ENCODE data around the gene ARHGAP26. TPM values are rescaled to one million over a fixed set of nuclear protein-coding genes. Genes with fewer than 3 reads are reported as not detected.
A peak's percentile ranks its signal among the peaks of the same experiment; 100 is the strongest.
"Not testable (repeated sequence)": the region's sequence is repeated elsewhere in the genome, so short reads cannot be mapped to it uniquely, and the experiment has no call there.

Gene ARHGAP26
- total RNA-seq, 4 donors from 2014 or later = 22.3 to 40.7 (median 28.2) TPM

- Histone ChIP-seq H3K36me3 (peaks cover 0 to 3% (median 0%) of the 10 kb centered on the region in 4 donors), H3K4me3 (peak overlapping the region; percentile 30 to 51 (median 45)), H3K27me3 (no peaks in the 10 kb centered on the region), H3K9me3 (no peaks in the 10 kb centered on the region), H3K27ac (replicated peaks in 1 of 4) (peak overlapping the region in 2 of 4 donors; percentile 22 to 54), H3K4me1 (peaks cover 0 to 14% (median 3%) of the 10 kb centered on the region in 4 donors)
- DNase-seq (ENCODE audit: extremely low spot score) = peak; percentile 0
- 69% methylated on average over 5 of the region's 5 CpGs for WGBS
- intact Hi-C loops (cut with DNase I) = no loop called here
- TF ChIP-seq EP300 (IDR thresholded peaks at IDR 0.05) (no peak), CTCF (IDR thresholded peaks at IDR 0.05) (no peak), POLR2AphosphoS5 (IDR thresholded peaks at IDR 0.05) (no peak), POLR2A (IDR thresholded peaks at IDR 0.05; ENCODE audit: low read depth) (no peak)
Measured at GRCh38 chr5:143093452-143094086, 323.4 kb downstream of the ARHGAP26 start.

- WGBS = 28% methylated on average over 16 of the region's 16 CpGs
- H3K36me3 ChIP-seq = peaks cover 0 to 3% (median 0%) of the 10 kb centered on the region in 4 donors
- no peaks in the 10 kb centered on the region for H3K9me3 ChIP-seq
- peak overlapping the region; percentile 30 to 51 (median 45) for H3K4me3 ChIP-seq
- peak; percentile 91 for DNase-seq (ENCODE audit: extremely low spot score)
- H3K27ac ChIP-seq (replicated peaks in 1 of 4) = peak overlapping the region in 2 of 4 donors; percentile 22 to 54
- TF ChIP-seq EP300 (IDR thresholded peaks at IDR 0.05) (no peak), CTCF (IDR thresholded peaks at IDR 0.05) (peak in 2 of 3 experiments; percentile 20 to 29), POLR2AphosphoS5 (IDR thresholded peaks at IDR 0.05) (no peak)
- peaks cover 0 to 14% (median 3%) of the 10 kb centered on the region in 4 donors for H3K4me1 ChIP-seq
- H3K27me3 ChIP-seq = no peaks in the 10 kb centered on the region
- intact Hi-C loops (cut with DNase I) = no loop called here
Measured at GRCh38 chr5:143094087-143094521, 323.9 kb downstream of the ARHGAP26 start.

- H3K4me3 ChIP-seq = peak overlapping the region in 2 of 4 donors; percentile 30 to 51
- H3K36me3 ChIP-seq; intact Hi-C loops (cut with DNase I): not testable (repeated sequence)
Measured at GRCh38 chr5:143094608-143095007, 324.4 kb downstream of the ARHGAP26 start.

GRCh38 chr5:143101121-143101520 lies 330.9 kb downstream of the ARHGAP26 start:
- Histone ChIP-seq H3K27ac (replicated peaks in 1 of 4) (no peak overlapping the region), H3K9me3 (no peaks in the 10 kb centered on the region), H3K36me3 (peaks cover 0 to 7% (median 0%) of the 10 kb centered on the region in 4 donors), H3K27me3 (no peaks in the 10 kb centered on the region), H3K4me1 (peaks cover 2 to 10% (median 6%) of the 10 kb centered on the region in 4 donors), H3K4me3 (no peak overlapping the region)
- intact Hi-C loops (cut with DNase I) = no loop called here
- WGBS = 80% methylated on average over 2 of the region's 2 CpGs
- TF ChIP-seq EP300 (IDR thresholded peaks at IDR 0.05) = no peak
- DNase-seq (ENCODE audit: extremely low spot score) = peak; percentile 5

More at GRCh38 chr5:143094608-143095007, 324.4 kb downstream of the ARHGAP26 start:
- WGBS = 62% methylated on average over 3 of the region's 3 CpGs
- not testable (repeated sequence) for H3K27me3 ChIP-seq; H3K27ac ChIP-seq (replicated peaks in 1 of 4); H3K9me3 ChIP-seq
- peak; percentile 4 for DNase-seq (ENCODE audit: extremely low spot score)
- peaks cover 0 to 14% (median 3%) of the 10 kb centered on the region in 4 donors for H3K4me1 ChIP-seq

GRCh38 chr5:143101725-143102386 lies 331.7 kb downstream of the ARHGAP26 start:
- WGBS = 78% methylated on average over 4 of the region's 7 CpGs

GRCh38 chr5:143102411-143102810 lies 332.2 kb downstream of the ARHGAP26 start:
- peaks cover 0 to 7% (median 0%) of the 10 kb centered on the region in 4 donors for H3K36me3 ChIP-seq
- TF ChIP-seq CTCF (IDR thresholded peaks at IDR 0.05) (no peak), EP300 (IDR thresholded peaks at IDR 0.05) (no peak)
- DNase-seq (ENCODE audit: extremely low spot score) = no peak
- no peak overlapping the region for H3K4me3 ChIP-seq
- peaks cover 7 to 14% (median 10%) of the 10 kb centered on the region in 4 donors for H3K4me1 ChIP-seq
- peak overlapping the region in 1 of 4 donors; percentile 46 for H3K27ac ChIP-seq (replicated peaks in 1 of 4)
- H3K27me3 ChIP-seq = no peaks in the 10 kb centered on the region
- WGBS = 78% methylated on average over 6 of the region's 6 CpGs
- H3K9me3 ChIP-seq = no peaks in the 10 kb centered on the region
- intact Hi-C loops (cut with DNase I) = no loop called here

More at GRCh38 chr5:143101725-143102386, 331.7 kb downstream of the ARHGAP26 start:
- Histone ChIP-seq H3K4me1 (peaks cover 2 to 11% (median 7%) of the 10 kb centered on the region in 4 donors), H3K4me3 (no peak overlapping the region), H3K27me3 (no peaks in the 10 kb centered on the region), H3K27ac (replicated peaks in 1 of 4) (peak overlapping the region in 1 of 4 donors; percentile 46), H3K9me3 (no peaks in the 10 kb centered on the region), H3K36me3 (peaks cover 0 to 7% (median 0%) of the 10 kb centered on the region in 4 donors)
- no peak for DNase-seq (ENCODE audit: extremely low spot score)
- TF ChIP-seq EP300 (IDR thresholded peaks at IDR 0.05) = no peak
- intact Hi-C loops (cut with DNase I) = no loop called here
